Measurements from ENCODE around the gene TXNL4A.
"Not testable (repeated sequence)": the region's sequence is repeated elsewhere in the genome, so short reads cannot be mapped to it uniquely, and the experiment has no call there.

TXNL4A gene, protein sequence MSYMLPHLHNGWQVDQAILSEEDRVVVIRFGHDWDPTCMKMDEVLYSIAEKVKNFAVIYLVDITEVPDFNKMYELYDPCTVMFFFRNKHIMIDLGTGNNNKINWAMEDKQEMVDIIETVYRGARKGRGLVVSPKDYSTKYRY

DNA sequence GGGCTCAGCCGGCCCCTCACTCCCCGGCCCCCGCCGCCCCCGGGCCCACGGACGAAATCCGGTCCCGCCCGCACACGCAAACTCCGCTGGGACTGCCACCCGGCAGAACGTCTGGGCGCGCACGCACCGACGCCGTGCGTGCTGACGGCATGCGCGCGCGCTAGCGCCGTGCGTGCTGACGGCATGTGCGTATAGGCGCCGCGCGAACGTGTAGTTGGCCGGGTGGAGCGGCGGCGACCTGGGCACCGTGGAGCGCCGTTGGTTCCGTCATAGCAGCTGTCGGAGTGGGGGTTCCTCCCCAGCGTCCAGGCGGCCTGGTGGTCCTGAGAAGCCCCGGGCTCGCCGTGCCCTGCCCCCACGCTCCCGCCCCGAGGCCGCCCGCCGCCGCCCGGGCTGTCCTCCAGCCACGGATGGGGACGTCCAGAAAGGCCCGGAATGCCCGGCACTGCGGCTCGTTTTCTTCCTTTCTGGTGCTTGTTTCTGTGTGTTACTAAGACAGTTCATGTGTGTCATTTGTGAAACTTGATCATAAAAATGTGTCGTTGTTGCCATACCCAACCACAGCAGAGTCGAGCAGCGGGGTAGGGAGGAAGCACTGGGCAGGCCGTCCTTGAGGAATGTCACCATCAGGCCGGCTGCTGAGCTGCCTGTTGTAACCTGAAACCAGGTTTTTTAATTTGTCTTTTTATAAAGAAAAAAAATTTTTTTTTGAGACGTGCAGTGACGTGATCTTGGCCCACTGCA is at the start of gene TXNL4A:
TSS of gene TXNL4A (minus strand) at position 113 of the 744 bp plus-strand sequence. CDS start 171 bp downstream, outside the sequence.
- FAIRE-seq (no peak), DNase-seq (ENCODE audit: low spot score) (peak; percentile 63)

DNA sequence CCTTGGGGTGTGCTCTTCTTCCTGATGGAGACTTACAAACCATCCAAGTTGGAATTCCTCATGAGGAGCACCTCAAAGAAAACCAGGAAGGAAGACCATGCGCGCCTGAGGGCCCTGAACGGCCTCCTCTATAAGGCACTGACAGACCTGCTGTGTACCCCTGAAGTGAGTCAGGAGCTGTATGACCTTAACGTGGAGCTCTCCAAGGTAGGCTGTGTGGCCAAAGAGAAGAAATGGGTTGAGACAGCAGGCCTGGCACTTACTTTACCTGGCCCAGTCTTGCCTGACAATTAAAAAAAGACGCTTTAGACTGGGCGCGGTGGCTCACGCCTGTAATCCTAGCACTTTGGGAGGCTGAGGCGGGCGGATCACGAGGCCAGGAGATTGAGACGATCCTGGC is 48.9 kb upstream of the TXNL4A start:
- FAIRE-seq (no peak), DNase-seq (ENCODE audit: low spot score) (no peak)

DNA sequence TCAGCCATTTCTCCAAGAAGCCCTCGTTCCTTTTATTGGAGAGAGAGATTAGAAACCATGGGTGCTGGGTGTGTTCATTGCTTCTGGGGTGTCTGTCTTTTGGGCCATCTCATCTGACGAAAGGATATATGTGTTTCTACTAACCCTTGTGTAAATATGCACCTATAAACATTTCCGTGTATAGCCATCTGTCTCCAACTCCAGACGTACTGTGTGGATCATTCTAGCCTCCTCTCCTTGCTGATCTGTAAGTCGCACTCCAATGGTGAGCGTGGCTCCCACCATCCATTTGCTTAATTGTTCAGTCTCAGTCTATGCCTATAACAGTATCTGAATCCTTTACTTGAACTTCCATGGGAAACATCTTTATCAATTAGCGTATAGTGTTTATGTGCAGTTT is 47.6 kb upstream of the TXNL4A start:
- DNase-seq (ENCODE audit: low spot score) (no peak), FAIRE-seq (no peak)

DNA sequence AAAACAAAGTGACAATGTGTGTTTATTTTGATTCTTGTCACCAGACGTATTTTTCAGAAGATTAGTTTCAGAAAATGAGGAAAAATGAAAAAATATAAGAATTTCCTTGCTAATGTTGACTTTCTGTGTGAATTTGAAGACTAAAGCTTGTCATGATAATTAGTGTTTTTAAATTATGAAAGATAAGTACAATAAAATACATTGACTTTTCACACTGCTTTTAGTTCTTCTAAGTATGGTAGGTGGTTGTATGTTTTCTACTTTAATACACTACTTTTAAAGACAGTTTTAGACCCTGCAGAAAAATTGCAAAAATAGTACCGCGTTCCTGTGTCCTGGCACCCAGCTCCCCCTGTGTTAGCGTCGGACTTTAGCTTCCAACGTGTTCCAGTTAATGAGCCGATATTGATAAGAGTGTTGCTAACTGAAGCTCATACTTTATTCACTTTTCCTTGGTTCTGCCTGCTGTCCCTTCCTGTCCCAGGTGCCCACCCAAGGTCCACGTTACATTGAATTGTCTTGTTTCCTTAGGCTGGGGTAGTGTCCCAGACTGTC is 46.6 kb upstream of the TXNL4A start:
- DNase-seq (ENCODE audit: low spot score) (no peak), FAIRE-seq (no peak)

DNA sequence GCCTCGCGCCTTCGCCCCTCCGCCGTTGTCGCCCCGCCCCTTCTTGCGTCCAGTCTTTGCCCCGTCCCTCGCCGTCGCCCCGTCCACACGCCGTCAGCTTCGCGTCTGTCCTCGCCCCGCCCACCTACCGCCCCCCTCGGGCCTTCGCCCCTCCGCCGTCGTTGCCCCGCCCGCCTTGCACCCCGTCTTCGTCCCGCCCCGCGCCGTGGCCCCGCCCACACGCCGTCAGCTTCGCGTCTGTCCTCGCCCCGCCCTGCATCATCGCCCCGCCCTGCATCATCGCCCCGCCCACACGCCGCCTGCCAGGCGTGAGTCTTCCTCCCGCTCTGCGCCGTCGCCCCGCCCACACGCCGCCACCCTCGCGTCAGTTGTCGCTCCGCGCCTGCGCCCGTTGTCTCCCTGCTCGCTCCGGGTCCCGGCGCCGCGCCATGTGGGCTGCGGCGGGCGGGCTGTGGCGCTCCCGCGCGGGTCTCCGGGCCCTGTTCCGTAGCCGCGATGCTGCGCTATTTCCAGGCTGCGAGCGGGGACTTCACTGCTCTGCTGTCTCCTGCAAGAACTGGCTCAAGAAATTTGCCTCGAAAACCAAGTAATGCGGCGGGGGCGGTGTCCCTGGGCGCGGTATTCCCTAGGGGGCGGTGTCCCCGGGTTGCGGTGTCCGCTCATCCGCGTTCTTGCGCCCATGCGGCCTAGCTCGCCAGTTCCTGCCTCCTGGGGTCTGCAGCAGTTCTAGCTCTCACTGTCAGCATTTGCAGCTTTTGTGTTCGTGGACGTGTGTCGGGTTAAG is 45.9 kb upstream of the TXNL4A start, which contains the start of gene RBFA:
TSS of gene RBFA (plus strand) at position 367 of the 784 bp plus-strand sequence. CDS start at position 429, 62 bp downstream.
- DNase-seq (ENCODE audit: low spot score) (peak; percentile 90), FAIRE-seq (no peak)

DNA sequence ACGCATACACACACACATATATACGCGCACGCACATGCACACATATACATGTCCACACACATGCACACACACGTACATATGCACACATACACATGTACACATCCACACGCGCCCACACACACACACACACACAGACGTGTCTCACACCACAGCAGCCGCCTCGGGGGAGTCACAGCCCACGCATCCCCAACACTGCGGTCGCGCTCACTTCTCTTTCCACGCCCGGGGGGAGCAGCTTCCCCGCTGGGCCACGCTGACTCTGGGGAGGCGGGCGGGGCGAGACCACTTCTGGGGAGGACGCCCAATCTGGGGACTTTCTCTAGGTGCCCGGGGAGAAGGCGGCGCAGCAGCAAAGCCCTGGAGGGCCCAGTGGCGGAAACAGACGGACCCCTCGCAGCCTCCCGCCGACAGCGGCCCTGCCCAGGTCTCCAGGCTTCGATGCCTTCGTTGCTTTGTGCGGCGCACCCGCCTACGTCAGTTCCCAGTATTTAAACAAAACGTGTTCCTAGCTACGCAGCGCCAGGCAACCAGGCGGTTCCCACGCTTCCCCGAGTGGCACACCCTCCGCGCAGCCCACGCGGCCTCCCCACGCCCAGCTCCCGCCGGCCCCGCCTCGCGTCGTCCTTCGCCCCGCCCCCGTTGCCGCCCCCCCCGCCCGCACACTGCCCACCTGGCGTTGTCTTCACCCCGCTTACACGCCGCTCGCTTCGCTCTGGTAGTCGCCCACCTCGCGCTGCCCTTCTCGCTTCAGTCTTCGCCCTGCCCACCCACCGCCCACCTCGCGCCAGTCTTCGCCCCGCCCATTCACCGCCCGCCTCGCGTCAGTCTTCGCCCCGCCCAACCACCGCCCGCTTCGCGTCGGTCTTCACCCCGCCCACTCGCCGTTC is 45.1 kb upstream of the TXNL4A start:
- no peak for DNase-seq (ENCODE audit: low spot score)
- no peak for FAIRE-seq

DNA sequence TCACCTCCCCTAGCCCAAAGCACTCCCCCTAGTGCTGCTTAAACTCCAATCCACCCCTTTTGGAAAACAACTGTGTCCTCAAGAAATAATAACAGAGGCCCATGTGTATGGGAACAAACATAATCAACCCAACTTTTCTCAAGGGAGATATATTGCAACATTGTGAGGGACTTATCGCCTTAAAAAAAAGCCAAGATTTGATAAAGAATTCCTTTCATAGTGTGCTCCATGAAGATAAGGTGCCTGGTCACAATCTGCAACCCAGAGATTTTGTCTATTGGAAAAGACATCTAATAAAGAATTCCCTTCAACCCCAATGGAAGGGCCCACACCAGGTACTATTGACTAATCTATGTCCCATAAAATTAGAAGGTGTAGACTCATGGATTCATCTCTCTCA is 41.3 kb upstream of the TXNL4A start:
- FAIRE-seq: no peak
- DNase-seq (ENCODE audit: low spot score): no peak

DNA sequence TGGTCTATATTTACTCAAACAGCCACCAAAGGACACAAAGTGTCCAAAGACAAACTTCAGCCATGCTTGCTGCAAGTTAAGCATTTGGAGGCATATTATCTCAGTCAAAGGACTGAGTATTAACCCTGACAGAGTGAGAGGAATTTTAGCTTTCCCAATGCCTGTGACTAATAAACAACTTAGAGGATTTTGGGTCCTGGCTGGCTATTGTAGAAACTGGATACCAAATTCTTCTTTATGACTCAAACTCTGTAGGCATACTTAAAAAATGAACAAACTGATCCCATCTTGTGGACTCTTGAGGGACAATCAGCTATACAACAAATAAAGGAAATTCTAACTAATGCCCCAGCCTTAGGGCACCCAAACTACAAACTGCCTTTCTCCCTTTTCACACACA is 39.4 kb upstream of the TXNL4A start:
- not testable (repeated sequence) for FAIRE-seq; DNase-seq (ENCODE audit: low spot score)

DNA sequence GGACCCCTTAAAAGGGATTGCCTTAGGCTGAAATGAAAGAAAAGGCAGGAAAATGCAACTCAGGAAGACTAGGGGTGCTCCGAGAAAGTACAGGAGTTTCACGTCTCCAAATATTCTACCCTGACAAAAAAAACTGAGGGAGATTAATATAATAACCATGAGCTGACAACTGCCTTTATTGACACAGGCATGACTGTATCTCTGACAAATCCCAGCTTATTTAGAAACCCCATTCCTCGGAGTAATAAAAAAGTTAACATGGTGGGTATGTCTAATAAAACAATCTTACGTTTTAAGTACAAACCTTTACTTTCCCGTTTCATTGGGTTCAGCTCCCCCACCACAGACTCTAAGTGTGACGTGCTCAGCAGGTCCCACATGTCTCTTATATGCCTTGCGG is 38.0 kb upstream of the TXNL4A start:
- FAIRE-seq (no peak), DNase-seq (ENCODE audit: low spot score) (no peak)

DNA sequence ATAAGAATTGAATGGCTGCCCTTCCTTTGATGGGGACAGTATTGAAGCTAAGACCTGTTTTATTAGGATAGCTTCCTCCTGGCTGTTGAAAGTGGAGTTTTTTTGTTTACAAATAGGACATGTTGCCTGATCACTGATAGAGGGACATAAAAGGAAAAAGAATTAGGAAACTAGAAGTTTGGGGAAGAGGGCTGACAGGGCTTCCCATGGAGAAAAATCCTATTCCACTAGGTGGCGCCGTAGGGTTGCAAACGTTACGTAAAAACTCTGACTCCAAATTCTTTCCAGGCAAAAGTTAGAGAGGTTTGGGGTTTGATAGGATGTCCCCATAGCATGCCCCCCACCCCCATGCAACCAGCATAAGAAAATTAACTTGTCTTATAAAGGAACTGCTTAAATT is 34.8 kb upstream of the TXNL4A start:
- DNase-seq (ENCODE audit: low spot score) (no peak), FAIRE-seq (no peak)

DNA sequence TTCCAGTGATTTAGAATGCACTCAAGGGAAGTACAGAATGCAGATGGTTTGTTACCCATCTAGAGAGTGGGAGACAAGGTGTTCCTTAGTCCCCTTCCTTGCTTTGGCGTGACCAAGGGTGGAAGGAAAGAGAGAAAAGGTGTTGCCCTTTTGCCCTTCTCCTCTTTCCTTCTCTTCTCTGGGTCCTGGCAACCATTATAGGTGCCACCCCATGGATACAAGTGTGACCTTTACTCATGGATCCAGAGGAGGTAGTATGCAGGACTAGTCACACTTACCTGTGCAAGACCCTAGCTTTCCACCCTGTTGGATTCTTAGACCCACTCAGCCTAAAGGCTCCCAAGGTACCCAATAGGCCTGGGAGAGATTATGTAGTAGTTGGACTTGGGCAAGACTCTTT is 34.2 kb upstream of the TXNL4A start:
- FAIRE-seq: no peak
- no peak for DNase-seq (ENCODE audit: low spot score)

DNA sequence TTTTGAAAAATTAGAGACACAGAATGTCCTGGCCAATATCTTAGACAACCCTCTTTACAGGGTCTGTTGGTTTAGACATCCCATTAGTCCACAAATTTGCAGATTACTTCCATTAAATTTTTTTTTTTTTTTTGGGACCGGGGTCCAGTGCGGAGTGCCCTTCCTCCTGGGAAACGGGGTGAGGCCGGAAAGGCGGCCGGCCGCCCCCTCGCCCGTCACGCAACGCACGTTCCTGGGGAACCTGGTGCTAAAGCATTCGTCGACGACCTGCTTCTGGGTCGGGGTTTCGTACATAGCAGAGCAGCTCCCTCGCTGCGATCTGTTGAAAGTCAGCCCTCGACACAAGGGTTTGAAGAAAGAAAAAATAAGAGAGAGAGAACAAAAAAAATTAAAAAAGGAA is 24.4 kb upstream of the TXNL4A start:
- FAIRE-seq: no peak
- no peak for DNase-seq (ENCODE audit: low spot score)

DNA sequence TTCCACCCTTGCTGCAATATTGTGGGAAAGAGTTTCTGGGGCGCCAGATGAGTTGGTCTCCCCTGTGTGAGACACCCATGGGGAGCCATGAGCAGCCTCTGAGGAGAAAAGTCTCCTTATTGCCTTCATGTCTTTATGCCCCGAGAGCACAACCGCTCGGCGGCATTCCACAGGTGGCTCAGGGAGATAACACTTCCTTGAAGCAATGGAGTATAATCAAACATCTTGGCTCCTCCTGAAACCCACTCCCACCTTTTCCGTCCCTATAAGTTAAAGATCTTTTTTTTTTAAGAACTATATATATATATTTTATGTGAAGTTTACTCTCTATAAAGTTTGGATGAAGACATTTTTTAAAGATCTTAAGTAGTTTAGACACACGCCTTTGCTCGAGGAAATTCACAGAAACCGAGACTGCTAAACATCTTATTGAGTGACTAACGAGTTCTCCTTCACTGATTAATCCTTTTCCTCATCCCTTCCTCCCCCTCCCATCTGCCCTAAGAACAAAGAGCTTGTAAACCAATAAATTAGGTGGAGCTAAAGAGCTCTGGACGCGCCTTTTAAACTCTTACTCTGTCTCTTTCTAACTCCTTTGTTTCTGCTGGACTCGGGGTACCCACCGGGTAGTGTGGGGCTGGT is 23.3 kb upstream of the TXNL4A start:
- not testable (repeated sequence) for FAIRE-seq; DNase-seq (ENCODE audit: low spot score)

DNA sequence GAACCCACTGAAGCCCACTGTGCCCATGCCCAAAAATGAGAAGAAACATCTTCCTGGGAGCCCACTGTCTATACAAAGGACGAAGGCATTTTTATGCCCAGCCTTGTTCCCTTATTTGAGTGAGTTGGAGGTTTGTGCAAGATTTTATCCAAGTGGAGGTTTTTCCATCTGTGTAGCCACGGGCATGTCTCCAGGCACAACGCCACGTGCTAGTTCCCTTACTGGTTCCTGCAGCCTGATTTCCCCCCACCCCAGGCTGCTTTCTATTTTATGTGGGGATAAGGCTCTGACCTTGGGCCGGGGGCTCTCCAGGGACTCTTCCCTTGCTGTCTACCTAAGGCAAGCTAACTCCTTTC is 22.2 kb upstream of the TXNL4A start:
- no peak for DNase-seq (ENCODE audit: low spot score)
- no peak for FAIRE-seq

DNA sequence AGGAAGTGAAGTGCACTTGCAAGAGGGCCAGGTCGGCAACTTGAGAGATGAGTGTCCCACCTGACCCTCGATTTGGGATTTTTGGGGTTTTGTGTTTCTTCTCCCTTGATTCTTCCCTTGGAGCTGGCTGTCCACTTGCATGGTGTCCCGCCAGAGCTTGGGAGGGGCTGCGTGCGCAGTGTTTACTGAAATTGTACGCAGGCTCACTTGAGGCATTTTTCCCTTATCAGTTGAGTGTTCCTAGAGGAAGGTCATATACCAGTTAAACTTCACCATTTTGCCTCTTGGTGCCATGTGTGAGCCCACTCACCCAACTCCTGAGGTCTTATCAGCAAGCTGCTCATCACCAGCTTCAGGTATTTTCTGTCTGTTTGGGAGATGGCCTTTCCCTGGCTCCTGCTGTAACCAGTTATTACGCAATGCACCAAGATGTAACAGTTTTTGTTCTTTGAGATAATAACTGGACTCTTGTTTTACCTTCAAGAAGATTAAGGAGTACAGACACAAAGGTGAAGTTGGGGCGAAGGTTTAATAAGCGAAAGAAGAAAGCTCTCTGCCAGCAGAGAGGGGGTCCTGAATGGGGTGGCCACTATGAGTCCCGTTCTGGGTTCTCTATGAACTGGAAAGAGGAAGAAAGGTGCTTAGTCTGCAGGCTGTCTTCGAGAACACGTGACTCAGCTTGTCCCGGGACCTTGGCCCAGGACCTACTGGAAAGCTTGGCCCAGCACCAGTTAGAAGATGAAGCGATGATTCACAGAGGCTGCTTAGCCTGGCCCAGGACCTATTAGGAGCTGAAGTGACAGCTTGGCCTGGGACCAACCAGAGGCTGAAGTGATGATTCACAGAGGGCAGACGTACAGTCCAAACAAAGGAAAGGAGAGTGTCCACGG is 21.5 kb upstream of the TXNL4A start:
- DNase-seq (ENCODE audit: low spot score) (peak; percentile 90), FAIRE-seq (peak; percentile 93)

DNA sequence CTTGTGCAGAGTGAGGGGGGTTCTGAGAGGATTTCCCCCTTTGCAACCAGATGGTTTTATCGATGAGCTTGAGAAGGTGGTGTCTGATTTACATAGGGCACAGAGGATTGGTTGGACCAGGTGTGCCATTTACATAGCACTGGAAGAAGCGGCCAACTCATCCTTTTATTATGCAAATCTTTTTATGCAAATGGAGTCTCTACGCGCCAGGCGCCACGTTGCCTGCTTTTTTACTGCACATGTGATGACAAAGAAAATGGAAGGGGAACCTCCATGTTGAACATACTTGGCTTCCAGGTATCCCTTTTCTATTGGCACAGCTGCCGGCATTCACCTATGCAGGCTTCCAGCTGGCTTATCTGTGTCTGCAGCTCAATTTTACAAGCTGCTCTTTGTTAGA is 18.4 kb upstream of the TXNL4A start:
- FAIRE-seq (no peak), DNase-seq (ENCODE audit: low spot score) (no peak)

DNA sequence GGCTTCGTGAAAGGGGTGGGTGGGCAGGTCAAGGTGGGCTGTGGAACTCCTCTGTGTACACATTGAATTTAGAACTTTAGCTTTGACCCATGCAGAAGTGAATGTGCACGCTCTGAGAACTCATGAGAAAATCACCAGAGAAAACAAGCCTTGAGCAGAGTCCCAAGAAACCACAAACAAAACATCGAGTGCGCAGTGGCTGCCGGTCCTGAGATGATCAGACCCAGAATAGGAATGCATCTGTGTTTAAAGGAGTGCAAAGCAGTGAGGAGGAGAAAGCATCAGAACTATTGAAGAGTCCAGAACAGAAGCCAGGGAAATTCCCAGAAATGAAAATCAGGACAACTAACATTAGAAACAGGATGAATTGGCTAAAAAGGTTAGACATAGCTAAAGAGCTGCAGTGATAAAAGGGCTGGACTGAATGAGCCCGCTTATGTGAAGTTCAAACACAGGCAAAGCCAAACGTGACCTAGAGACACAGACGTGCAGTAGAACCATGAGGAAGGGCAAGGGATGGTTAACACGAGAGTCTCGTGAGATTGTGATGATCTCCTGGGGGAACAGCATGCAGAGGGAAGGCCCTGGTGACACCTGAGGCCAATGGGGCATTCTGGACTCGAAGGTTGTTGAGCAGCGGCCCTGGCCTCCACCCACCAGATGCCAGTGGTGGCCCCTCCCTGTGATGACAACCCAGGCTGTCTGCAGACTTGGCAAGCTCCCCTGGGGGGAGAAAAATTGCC is 16.4 kb upstream of the TXNL4A start:
- FAIRE-seq (no peak), DNase-seq (ENCODE audit: low spot score) (no peak)

DNA sequence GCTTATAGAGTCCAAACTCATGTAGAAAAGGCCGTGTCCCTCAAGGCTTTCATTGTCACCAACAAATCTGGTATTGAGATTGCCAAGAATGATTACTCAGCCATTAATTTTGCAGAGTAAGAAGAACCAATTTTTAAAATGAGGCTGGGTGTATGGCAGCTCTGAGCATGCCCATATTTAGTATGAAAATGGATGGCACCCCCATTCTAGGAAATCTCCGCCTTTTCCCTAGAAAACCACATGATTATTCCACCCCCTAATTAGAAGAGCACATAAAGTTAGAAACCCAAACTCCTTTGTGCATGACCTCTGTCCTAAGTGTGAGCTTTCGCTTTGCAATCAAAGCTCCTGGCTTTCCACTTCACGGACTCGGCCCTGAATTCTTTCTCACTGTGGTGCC is 14.1 kb upstream of the TXNL4A start:
- FAIRE-seq (no peak), DNase-seq (ENCODE audit: low spot score) (no peak)

DNA sequence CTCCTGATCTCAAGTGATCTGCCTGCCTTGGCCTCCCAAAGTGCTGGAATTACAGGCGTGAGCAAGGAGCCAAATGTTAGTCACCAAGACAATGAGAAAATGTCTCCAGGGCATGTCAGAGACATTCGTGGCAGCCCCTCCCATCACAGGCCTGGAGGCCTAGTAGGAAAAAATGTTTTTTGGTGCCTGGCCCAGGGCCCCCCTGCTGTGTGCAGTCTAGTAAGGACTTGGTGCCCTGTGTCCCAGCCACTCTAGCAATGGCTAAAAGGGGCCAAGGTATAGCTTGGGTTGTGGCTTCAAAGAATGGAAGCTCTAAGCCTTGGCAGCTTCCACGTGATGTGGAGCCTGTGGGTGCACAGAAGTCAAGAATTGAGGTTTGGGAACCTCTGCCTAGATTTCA is 12.5 kb upstream of the TXNL4A start:
- no peak for FAIRE-seq
- no peak for DNase-seq (ENCODE audit: low spot score)

Measured in RCC 7860 (cell line).